SU-DHL-6 (cell line): Measurements from ENCODE around the gene ASTN2.

ENCODE experiments used
- CTCF ChIP-seq: fragments of 200-600 bp; sonication (generic); IDR thresholded peaks from one replicate; pipeline ENCODE4 v1.5.1; 2017; ENCODE audit warnings: antibody characterized with exemption, mild to moderate bottlenecking, low read length, moderate library complexity; ENCODE audit not compliant: insufficient read depth, poor library complexity, severe bottlenecking
- EZH2phosphoT487 ChIP-seq: fragments of 200-600 bp; sonication (generic), shearing (Covaris generic); conservative IDR thresholded peaks from 2 replicates; pipeline ENCODE4 v1.6.1; 2018; ENCODE audit warnings: mild to moderate bottlenecking, antibody characterized with exemption, low read length, moderate library complexity, mixed read lengths

- TF ChIP-seq CTCF (no peak), EZH2phosphoT487 (no peak)
Measured at GRCh38 chr9:117387422-117387821, 27.4 kb downstream of the ASTN2 start.
